ENCODE results near the gene ENG. TPM values are rescaled to one million over a fixed set of nuclear protein-coding genes. Genes with fewer than 3 reads are reported as not detected.

The ENG gene
- total RNA-seq, 4 donors from 2014 or later = 37.9 to 153 (median 50.8) TPM

DNA sequence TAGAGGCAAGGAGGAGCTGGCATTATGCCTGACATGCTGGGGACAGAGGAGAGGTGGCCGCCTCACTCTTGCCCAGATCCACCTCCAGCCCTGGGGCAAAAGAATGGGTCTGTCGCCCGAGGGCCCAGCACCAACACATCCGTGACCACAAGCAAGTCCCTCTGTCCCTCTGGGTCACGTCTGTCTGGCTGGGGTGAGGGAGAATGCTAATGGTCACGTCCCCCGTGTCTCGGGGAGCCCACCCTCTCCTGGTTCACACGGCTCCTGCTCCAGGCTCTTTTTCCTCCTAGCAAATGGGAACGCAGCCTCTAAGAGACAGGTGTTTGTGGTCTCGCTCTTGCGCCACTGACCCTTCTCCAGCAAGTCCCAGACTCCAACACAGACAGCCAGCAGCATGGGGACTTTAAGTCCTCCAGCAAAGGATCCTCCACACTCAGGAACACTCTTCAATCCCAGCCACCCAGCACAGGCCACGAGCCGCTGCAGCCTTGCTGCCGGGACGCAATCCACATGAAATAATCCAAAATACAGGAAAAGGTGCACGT lies 4.1 kb downstream of the ENG start:
- TF ChIP-seq, protein P1, sequence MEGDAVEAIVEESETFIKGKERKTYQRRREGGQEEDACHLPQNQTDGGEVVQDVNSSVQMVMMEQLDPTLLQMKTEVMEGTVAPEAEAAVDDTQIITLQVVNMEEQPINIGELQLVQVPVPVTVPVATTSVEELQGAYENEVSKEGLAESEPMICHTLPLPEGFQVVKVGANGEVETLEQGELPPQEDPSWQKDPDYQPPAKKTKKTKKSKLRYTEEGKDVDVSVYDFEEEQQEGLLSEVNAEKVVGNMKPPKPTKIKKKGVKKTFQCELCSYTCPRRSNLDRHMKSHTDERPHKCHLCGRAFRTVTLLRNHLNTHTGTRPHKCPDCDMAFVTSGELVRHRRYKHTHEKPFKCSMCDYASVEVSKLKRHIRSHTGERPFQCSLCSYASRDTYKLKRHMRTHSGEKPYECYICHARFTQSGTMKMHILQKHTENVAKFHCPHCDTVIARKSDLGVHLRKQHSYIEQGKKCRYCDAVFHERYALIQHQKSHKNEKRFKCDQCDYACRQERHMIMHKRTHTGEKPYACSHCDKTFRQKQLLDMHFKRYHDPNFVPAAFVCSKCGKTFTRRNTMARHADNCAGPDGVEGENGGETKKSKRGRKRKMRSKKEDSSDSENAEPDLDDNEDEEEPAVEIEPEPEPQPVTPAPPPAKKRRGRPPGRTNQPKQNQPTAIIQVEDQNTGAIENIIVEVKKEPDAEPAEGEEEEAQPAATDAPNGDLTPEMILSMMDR (IDR thresholded peaks at IDR 0.05; ENCODE audit: low read depth) = no peak

DNA sequence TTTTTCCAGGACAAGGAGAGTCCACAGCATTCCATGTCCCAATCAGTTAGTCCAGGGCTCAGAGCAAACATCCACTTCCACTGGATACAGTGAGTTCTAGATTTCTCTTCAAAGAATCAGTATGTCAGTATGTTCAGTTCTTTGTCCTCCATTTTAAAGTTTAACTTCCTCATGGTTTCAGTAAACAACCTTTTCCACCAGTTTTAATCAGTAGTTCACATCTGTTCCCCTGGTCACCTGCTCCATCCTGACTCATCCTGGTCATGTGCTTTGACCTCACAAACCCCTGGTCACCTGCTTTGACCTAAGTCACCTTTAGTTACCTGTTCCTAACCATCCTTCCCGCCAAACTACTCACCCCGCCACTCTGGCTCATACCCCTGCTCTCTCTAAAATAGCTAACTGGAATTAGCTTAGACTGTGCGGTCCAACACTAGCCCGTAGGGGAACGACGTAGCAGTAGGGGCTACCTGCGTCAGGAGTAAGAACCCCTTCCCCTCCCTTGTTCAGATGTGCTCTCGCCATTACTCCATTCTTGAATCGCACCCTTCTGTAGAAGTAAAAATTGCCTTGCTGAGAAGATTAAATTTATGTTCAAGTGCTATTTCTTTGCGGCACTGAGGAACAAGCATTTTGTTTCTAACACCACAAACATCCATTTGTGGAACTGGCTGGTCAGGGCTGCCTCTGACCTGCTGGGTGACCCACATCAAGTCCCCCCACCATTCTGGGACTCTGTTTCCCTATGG lies 5.5 kb downstream of the ENG start:
- TF ChIP-seq, protein P1 (IDR thresholded peaks at IDR 0.05; ENCODE audit: low read depth) = no peak

DNA sequence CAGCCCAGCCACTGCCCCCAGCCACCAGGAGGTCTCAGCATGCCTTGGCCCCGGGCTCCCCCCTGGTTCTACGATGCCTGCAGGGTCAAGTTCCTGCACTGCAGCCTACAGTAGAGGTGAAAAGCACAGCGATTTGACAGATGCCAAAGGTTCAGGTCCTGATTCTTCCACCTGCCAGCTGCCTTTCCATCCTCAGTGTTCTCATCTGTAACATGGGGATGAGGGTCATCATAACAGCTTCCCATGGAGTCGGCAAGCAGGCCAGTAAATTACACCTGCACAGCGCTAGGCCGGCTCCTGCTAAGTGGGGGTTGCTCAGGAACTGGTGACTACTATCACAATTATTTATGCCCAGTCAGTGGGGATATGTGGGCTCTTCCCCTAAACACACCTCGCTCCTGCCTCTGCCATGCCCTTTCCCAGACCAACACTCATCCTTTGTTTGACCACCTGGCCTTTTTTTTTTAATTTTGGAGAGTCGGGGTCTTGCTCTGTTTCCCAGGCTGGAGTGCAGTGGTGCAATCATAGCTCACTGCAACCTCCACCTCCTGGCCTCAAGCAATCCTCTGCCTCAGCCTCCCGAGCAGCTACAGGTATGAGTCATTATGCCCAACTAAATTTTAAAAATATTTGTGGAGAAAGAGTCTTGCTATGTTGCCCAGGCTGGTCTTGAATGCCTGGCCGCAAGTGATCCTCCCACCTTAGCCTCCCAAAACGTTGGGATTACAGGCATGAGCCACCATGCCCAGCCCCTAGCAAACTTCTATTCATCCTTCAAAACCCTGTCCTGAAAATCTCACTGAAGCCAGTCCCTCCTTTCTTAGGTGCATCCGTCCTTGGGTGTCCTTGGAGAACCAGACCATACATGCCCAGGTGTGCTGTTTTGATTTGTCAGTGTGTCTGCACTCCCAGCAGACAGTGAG lies 6.4 kb downstream of the ENG start:
- TF ChIP-seq, protein P1 (IDR thresholded peaks at IDR 0.05; ENCODE audit: low read depth) = no peak

DNA sequence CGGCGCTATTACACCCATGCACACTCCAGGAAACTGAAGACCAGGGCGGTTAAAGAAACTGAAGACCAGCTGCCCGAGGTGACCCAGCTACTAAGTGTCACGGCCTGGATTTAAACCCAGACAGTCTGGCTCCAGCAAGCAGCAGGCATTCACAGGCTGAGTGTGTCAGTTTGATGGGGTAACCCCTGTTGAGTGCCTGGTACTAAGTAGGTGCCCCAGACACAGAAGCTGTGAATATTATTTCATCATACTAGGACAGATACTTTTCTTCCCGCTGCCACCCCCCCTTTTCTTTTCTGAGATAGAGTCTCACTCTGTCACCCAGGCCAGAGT lies 7.3 kb downstream of the ENG start:
- TF ChIP-seq, protein P1 (IDR thresholded peaks at IDR 0.05; ENCODE audit: low read depth) = no peak

DNA sequence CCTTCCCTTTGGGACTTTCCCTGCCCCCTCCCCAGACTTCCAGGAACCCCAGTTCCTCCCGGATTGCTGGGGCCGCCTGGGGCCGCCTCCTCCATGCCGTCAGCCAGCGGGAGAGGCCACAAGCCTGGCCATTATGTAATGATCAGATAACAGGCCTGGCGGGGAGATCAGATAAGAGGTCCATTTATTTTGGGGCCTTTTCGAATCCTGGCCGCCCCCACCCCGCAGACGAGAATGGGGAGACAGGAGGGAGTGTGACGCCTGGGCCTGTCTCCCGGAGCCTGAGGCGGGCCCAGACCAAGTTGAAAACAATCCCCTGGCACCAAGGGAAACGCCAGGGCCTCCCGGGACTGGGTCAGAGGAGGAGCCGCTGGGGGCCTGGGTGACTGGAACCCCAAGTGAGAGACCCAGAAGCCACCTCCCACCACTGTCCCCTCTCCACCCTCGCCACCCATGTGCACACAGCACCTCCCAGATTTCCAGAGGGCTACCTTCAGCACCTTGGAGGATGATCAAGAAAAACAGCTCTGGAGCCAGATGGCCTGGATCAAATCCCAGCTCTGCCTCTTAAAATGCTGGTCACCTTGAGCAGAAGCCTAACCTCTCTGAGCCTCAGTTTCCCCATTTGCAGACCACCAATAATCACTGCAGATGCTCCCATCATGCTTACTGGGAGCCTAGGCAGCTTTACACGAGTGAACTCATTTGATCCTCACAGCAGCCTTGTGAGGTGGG lies 7.8 kb downstream of the ENG start:
- TF ChIP-seq, protein P1 (IDR thresholded peaks at IDR 0.05; ENCODE audit: low read depth) = no peak

DNA sequence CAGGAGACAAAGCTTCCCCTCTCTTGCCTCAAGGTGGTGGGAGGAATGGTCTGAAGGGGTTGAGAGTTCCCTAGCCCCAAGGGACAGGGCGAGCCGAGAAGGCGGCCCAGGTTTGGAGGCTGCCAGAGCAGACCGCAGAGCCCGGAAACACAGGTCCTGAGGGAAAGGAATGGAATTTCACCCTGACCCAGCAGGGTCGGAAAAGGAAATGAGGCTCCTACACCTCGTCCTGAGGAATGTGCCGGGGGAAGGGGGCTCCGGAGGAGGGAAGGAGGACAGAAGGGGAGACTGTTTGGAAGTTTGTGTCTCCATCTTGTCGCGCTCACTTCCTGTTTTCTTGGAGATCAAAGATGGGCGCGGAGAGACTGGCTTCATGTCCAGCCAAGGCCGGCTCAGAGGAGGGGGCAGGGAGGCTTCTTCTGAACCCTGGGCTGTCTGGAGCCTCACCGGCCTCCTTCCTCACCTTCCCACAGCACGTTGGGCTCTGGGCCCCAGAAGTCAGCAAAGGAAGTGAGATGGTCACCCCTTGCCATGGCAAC lies 9.6 kb downstream of the ENG start:
- TF ChIP-seq, protein P1 (IDR thresholded peaks at IDR 0.05; ENCODE audit: low read depth) = no peak

Data from subcutaneous adipose tissue (tissue), 4 donors.